Testis (tissue), 2 donors: ENCODE results near the gene HAS3.

Source experiments
- POLR2A ChIP-seq: fragments of 450-650 bp; IDR thresholded peaks from one replicate; pipeline ENCODE4 v1.6.1; 2017; ENCODE audit warnings: antibody characterized with exemption, mild to moderate bottlenecking, moderate library complexity
- TF ChIP-seq, protein P1 (sequence below), 3 experiments: fragments of 450-650 bp in 2 of 3; fragments of 200-600 bp in 1 of 3; sonication (generic) in 1 of 3; IDR thresholded peaks; one replicate each; pipeline ENCODE4 v1.5.1; 2016 to 2019; ENCODE audit warnings: antibody characterized with exemption in 3 of 3, mild to moderate bottlenecking in 2 of 3, moderate library complexity in 1 of 3

DNA sequence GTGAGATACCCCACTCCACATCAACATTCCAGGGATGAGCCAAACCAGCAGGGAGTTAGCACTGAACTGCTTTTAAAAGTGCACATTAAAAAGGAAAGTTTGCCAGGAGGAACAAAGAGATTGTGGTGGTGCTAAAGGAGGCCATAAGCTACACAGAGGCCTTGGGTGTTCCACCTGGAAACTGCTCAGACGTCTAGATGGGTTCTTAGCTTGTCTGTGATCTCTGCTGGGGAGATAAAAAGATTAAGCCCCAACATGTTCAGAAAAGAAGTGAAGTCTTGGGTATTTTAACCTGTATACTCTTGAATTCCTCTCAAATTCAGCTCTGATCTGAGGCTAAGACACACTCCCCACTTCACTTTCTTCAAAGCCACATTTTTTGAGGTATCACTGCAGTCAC lies 10.4 kb downstream of the HAS3 start:
- TF ChIP-seq, protein P1, sequence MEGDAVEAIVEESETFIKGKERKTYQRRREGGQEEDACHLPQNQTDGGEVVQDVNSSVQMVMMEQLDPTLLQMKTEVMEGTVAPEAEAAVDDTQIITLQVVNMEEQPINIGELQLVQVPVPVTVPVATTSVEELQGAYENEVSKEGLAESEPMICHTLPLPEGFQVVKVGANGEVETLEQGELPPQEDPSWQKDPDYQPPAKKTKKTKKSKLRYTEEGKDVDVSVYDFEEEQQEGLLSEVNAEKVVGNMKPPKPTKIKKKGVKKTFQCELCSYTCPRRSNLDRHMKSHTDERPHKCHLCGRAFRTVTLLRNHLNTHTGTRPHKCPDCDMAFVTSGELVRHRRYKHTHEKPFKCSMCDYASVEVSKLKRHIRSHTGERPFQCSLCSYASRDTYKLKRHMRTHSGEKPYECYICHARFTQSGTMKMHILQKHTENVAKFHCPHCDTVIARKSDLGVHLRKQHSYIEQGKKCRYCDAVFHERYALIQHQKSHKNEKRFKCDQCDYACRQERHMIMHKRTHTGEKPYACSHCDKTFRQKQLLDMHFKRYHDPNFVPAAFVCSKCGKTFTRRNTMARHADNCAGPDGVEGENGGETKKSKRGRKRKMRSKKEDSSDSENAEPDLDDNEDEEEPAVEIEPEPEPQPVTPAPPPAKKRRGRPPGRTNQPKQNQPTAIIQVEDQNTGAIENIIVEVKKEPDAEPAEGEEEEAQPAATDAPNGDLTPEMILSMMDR (IDR thresholded peaks at IDR 0.05) = no peak
- no peak for TF ChIP-seq POLR2A
